ENCODE measurements around the gene WDR53. TPM values are rescaled to one million over a fixed set of nuclear protein-coding genes. Genes with fewer than 3 reads are reported as not detected.
A peak's percentile ranks its signal among the peaks of the same experiment; 100 is the strongest.
"Not testable (repeated sequence)": the region's sequence is repeated elsewhere in the genome, so short reads cannot be mapped to it uniquely, and the experiment has no call there.

The WDR53 gene
- total RNA-seq, 2 donors from 2014 or later: 19.7 to 23.0 TPM

DNA sequence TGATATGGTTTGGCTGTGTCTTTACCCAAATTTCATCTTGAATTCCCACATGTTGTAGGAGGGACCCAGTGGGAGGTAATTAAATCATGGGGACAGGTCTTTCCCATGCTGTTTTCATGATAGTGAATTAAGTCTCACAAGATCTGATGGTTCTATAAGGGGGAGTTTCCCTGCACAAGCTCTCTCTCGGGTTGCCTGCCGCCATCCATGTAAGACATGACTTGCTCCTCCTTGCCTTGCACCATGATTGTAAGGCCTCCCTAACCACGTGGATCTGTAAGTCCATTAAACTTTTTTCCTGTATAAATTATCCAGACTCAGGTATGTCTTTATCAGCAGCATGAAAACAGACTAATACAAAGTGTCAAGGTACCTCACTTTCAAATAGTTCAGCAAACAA is 18.2 kb downstream of the WDR53 start:
- not testable (repeated sequence) for H3K4me3 Mint-ChIP-seq; H3K4me1 Mint-ChIP-seq (ENCODE audit: low read depth in 2 of 2); H3K27me3 Mint-ChIP-seq

DNA sequence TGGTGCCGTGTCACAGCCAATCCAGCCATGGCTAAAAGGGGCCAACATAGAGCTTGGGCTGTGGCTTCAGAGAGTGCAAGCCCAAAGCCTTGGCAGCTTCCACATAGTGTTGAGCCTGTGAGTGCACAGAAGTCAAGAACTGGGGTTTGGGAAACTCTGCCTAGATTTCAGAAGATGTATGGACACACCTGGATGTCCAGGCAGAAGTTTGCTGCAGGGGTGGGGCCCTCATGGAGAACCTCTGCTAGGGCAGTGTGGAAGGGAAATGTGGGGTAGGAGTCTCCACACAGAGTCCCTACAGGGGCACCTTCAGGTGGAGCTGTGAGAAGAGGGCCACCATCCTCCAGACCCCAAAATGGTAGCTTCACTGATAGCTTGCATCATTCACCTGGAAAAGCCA is 19.0 kb downstream of the WDR53 start:
- peaks cover 0 to 12% of the 10 kb centered on the region in 2 donors for H3K27me3 Mint-ChIP-seq
- not testable (repeated sequence) for DNase-seq (ENCODE audit: low spot score); H3K4me1 Mint-ChIP-seq (ENCODE audit: low read depth in 2 of 2); H3K4me3 Mint-ChIP-seq; H3K9me3 Mint-ChIP-seq; ATAC-seq; H3K27ac Mint-ChIP-seq
- peaks cover 13% of the 10 kb centered on the region for H3K36me3 Mint-ChIP-seq

More for the DNA sequence above, 18.2 kb downstream of the WDR53 start:
- not testable (repeated sequence) for H3K9me3 Mint-ChIP-seq; ATAC-seq; H3K27ac Mint-ChIP-seq; DNase-seq (ENCODE audit: low spot score)
- peaks cover 13% of the 10 kb centered on the region for H3K36me3 Mint-ChIP-seq

DNA sequence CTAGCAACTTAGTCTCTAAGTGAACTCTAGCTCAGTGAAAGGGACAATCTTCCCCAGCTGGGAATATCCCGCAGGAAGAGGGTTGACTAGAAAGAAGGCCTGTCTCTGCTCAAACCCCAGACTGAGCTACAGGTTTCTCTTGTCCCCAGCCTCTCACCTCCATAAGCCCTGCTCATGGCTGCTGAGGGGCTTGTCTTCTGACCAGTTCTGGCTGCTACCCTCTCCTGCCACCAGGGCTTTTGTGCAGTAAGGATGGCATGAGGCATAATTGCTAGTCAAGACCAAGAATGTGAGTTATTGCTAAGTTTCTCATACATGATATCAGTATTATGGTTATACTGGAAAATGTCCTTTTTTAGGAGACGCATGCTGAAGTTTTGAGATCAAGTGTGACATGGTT is 21.3 kb downstream of the WDR53 start:
- H3K27ac Mint-ChIP-seq: no peak overlapping the region
- H3K4me3 Mint-ChIP-seq: no peak overlapping the region
- peaks cover 5% of the 10 kb centered on the region for H3K9me3 Mint-ChIP-seq
- H3K4me1 Mint-ChIP-seq (ENCODE audit: low read depth in 2 of 2): no peaks in the 10 kb centered on the region
- peaks cover 13% of the 10 kb centered on the region for H3K36me3 Mint-ChIP-seq
- ATAC-seq: no peak
- H3K27me3 Mint-ChIP-seq: peaks cover 0 to 12% of the 10 kb centered on the region in 2 donors
- no peak for DNase-seq (ENCODE audit: low spot score)

DNA sequence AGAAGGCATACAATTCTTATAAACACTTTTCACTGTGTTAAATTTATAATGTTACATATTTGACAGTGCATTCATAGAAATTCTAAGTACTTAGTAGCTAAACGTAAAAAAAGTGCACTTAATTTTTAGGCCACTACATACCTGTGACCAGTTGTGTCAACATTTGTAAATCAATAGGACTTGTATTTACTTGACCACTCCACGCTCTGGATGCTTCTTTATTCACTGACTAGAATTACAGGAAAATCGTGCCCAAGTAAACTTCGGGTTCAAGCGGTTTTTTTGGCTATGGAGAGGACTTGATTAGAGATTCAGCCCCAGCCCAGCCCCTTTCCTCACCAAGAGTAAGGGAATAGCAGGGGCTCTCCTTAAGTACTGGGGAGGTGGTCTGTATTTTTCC is 21.8 kb downstream of the WDR53 start:
- DNase-seq (ENCODE audit: low spot score) (no peak), ATAC-seq (no peak)
- peaks cover 13% of the 10 kb centered on the region for H3K36me3 Mint-ChIP-seq
- peaks cover 0 to 12% of the 10 kb centered on the region in 2 donors for H3K27me3 Mint-ChIP-seq
- H3K9me3 Mint-ChIP-seq: peaks cover 5% of the 10 kb centered on the region
- no peak overlapping the region for H3K27ac Mint-ChIP-seq
- H3K4me3 Mint-ChIP-seq: no peak overlapping the region
- H3K4me1 Mint-ChIP-seq (ENCODE audit: low read depth in 2 of 2): no peaks in the 10 kb centered on the region

DNA sequence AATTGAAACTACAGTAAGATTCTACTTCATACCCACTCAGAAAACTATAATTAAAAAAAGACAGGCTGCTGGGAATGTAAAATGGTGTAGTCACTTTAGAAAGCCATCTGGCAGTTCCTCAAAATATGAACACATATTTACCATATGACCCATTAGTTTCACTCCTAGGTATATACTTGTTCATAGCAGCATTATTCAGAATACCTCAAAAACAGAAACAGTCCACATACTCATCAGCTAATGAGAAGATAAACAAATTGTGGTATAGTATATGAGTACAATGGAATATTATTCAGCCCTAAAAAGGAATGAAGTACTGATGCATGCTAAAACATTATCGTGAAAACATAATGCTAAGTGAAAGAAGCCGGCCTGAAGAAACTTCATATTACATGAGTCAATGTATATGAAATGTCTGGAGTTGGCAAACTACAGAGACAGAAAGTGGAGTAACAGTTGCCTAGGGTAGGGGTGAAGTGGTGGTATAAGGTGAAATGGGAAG is 23.8 kb downstream of the WDR53 start:
- H3K4me3 Mint-ChIP-seq: no peak overlapping the region
- peaks cover 0 to 12% of the 10 kb centered on the region in 2 donors for H3K27me3 Mint-ChIP-seq
- DNase-seq (ENCODE audit: low spot score): no peak
- H3K9me3 Mint-ChIP-seq: peaks cover 5% of the 10 kb centered on the region
- ATAC-seq: no peak
- no peak overlapping the region for H3K27ac Mint-ChIP-seq
- no peaks in the 10 kb centered on the region for H3K4me1 Mint-ChIP-seq (ENCODE audit: low read depth in 2 of 2)
- H3K36me3 Mint-ChIP-seq: peaks cover 7% of the 10 kb centered on the region

DNA sequence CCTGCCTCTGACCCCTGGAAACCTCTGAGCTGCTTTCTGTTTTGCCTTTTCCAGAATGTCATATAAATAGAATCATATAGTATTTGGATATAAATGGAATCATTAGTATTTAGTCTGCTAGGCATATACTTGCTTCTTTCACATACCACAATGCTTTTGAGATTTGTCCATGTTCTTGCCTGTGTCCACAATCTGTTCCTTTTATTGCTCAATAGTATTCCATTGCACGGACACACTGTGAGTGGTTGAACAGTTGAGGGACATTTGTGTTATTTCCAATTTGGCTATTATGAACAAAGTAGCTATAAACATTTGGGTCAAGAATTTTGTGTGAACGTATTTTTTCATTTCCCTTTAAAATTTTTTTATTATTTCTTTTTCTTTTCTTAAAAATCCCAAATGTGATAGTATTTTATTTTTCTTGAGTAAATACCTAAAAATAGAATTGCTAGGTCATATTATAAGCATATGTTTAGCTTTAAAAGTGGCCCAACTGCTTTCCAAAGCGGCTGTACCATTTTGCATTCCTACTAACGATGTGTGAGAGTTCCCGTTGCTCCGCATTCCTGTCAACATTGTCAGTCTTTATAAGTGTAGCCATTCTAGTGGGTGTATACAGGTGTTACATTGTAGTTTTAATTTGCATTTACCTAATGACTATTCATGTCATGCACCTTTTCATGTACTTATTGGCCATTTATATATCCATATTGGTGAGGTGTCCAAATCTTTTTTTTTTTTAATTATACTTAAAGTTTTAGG is 26.5 kb downstream of the WDR53 start:
- no peak overlapping the region for H3K27ac Mint-ChIP-seq
- no peaks in the 10 kb centered on the region for H3K9me3 Mint-ChIP-seq
- H3K4me1 Mint-ChIP-seq (ENCODE audit: low read depth in 2 of 2): no peaks in the 10 kb centered on the region
- ATAC-seq (no peak), DNase-seq (ENCODE audit: low spot score) (no peak)
- H3K27me3 Mint-ChIP-seq: peaks cover 0 to 5% of the 10 kb centered on the region in 2 donors
- H3K4me3 Mint-ChIP-seq: no peak overlapping the region
- H3K36me3 Mint-ChIP-seq: no peaks in the 10 kb centered on the region

DNA sequence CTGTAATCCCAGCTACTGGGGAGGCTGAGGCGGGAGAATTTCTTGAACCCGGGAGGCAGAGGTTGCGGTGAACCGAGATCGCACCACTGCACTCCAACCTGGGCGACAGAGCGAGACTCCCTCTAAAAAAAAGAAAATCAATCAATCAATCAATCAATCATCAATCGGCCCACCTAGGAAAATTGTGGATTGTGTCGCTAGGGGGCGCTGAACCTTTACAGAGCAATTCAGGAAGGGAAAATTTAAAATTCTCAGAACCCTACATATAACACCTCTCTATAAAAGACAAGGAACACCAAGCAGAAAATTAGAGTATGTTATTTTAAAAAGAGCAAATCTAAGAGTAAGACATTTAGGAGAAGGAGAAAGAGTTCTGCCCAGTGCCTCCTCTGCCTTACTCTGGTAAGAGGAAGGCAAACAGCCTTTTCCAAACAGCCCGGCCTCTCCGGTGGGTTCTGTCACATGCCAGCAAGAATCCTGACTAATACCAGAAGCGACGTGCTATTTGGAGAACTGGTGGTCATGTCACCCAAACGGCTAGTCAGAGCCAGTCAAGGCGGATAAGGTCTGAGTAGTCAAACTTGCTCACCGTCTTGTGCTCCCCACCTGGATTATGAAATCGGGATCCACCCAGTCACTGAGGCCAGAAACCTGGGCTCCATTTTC is 30.9 kb downstream of the WDR53 start:
- Mint-ChIP-seq H3K9me3 (no peaks in the 10 kb centered on the region), H3K27ac (no peak overlapping the region), H3K4me3 (no peak overlapping the region), H3K4me1 (ENCODE audit: low read depth in 2 of 2) (no peaks in the 10 kb centered on the region), H3K27me3 (peaks cover 10 to 14% of the 10 kb centered on the region in 2 donors), H3K36me3 (no peaks in the 10 kb centered on the region)
- DNase-seq (ENCODE audit: low spot score) (peak; percentile 63), ATAC-seq (no peak)

DNA sequence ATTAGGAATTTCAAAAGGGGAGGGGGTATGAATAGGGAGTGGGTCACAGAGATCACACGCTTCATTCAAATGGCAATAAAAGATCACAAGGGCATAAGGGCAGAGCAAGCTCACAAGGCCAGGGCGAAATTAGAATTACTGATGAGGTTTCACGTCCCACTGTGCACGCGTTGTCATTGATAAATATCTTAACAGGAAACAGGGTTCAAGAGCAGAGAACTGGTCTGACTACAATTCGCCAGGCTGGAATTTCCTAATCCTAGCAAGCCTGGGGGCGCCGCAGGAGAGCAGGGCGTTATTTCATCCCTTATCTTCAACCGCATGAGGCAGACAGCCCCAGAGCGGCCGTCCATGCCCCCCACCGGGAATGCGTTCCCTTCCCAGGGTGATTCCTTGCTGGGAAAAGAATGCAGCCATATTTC is 35.1 kb downstream of the WDR53 start:
- Mint-ChIP-seq H3K4me3 (no peak overlapping the region), H3K4me1 (ENCODE audit: low read depth in 2 of 2) (no peaks in the 10 kb centered on the region), H3K27me3 (peaks cover 17 to 21% of the 10 kb centered on the region in 2 donors), H3K9me3 (no peaks in the 10 kb centered on the region), H3K27ac (no peak overlapping the region), H3K36me3 (no peaks in the 10 kb centered on the region)
- DNase-seq (ENCODE audit: low spot score) (no peak), ATAC-seq (no peak)

DNA sequence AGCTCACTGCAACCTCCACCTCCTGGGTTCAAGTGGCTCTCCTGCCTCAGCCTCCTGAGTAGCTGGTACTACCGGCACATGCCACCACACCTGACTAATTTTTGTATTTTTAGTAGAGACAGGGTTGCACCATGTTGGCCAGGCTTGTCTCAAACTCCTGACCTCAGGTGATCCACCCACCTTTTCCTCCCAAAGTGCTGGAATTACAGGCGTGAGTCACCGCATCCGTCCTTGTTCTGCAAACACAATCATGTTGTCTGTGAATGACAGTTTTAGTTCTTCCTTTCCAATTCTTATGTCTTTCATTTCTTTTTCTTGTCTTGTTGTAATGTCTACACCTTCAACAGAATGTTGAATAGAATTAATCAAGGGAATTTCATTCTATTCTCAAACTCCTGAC is 36.9 kb downstream of the WDR53 start:
- no peaks in the 10 kb centered on the region for H3K9me3 Mint-ChIP-seq
- H3K4me1 Mint-ChIP-seq (ENCODE audit: low read depth in 2 of 2): no peaks in the 10 kb centered on the region
- no peak overlapping the region for H3K4me3 Mint-ChIP-seq
- no peaks in the 10 kb centered on the region for H3K36me3 Mint-ChIP-seq
- no peak overlapping the region for H3K27ac Mint-ChIP-seq
- DNase-seq (ENCODE audit: low spot score) (no peak), ATAC-seq (no peak)
- H3K27me3 Mint-ChIP-seq: peaks cover 17 to 21% of the 10 kb centered on the region in 2 donors

DNA sequence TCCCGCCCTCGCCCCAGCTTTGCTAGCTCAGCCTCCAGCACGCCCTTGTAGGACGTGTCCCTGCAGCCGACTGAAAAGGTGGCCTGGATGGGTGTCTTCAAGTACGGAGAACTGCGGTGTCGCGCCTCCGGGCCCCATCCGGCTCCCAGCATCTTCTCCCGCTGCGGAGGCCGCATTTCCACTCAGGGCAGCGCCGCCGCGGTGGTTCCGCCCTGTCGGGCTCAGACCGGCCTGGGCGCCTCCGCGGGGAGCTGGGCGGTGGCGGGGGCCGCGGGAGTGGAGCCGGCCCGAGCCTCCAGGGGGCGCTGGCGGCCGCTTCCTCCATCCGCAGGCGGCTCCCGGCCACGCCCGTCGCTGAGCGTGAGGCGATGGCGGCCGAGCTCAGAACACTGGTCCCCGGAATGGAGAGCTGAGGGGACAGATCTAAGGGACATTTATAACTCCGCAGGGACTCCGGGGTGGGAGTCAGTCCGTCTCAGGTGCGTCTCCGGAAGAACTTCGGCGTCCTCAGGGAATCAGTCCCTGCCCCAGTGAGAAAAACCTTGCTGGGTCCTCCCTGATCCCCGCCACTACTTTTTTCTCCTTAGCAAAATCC is 39.6 kb downstream of the WDR53 start:
- DNase-seq (ENCODE audit: low spot score) (peak; percentile 86), ATAC-seq (peak; percentile 98 to 99)
- Mint-ChIP-seq H3K36me3 (no peaks in the 10 kb centered on the region), H3K4me3 (peak overlapping the region; percentile 72), H3K27me3 (peaks cover 12 to 18% of the 10 kb centered on the region in 2 donors), H3K27ac (no peak overlapping the region), H3K4me1 (ENCODE audit: low read depth in 2 of 2) (no peaks in the 10 kb centered on the region), H3K9me3 (no peaks in the 10 kb centered on the region)

DNA sequence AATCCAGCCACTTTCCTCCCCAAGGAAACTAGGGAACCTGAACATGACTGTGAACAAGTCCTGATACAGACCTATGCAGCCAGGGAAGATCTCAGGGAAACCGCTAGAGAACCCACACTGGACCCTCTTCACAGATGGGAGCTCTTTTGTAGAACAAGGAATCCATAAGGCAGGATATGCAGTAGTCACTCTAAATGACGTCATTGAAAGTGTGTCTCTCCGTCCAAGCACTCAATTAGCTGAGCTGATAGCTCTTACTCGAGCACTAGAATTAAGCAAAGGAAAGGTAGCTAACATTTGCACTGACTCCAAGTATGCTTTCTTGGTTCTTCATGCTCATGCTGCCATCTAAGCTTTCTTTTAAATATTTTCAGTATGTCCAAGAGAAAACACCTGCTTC is 43.2 kb downstream of the WDR53 start:
- H3K27ac Mint-ChIP-seq: no peak overlapping the region

DNA sequence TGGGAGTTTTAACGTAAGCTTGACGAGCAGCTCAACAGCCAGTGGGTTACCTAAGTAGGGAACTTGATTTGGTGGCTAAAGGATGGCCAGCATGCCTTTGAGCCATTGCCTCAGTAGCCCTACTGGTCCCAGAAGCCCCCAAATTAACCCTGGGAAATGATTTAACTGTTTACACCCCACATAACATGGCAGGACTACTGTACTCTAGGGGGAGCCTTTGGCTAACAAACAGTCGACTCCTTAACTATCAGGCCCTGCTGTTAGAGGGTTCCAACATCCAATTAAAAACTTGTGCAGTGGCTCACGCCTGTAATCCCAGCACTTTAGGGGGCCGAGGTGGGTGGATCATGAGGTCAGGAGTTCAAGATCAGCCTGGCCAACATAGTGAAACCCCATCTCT is 43.8 kb downstream of the WDR53 start:
- Mint-ChIP-seq H3K9me3 (peaks cover 15% of the 10 kb centered on the region), H3K4me3 (no peak overlapping the region), H3K27me3 (no peaks in the 10 kb centered on the region), H3K27ac (no peak overlapping the region), H3K36me3 (peaks cover 19% of the 10 kb centered on the region), H3K4me1 (ENCODE audit: low read depth in 2 of 2) (no peaks in the 10 kb centered on the region)
- no peak for DNase-seq (ENCODE audit: low spot score)
- ATAC-seq: no peak

More for the DNA sequence above, 43.2 kb downstream of the WDR53 start:
- Mint-ChIP-seq H3K4me3 (no peak overlapping the region), H3K4me1 (ENCODE audit: low read depth in 2 of 2) (no peaks in the 10 kb centered on the region), H3K36me3 (peaks cover 13% of the 10 kb centered on the region), H3K27me3 (no peaks in the 10 kb centered on the region), H3K9me3 (peaks cover 13% of the 10 kb centered on the region)
- DNase-seq (ENCODE audit: low spot score): no peak
- ATAC-seq: no peak

DNA sequence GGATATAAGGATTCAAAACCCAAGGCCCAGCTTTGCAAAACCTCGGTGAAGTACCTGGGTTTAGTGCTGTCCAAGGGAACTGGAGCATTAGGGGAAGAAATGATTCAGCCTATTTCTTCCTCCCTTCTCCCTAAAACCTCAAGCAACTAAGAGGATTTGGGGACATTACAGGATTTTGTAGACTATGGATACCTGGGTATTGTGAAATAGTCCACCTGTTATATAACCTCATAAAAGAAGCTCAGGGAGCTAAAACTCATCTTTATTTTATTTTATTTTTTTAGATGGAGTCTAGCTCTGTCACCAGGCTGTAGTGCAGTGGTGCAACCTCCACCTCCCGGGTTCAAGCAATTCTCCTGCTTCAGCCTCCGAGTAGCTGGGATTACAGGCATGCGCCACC is 44.5 kb downstream of the WDR53 start:
- Mint-ChIP-seq H3K9me3 (peaks cover 15% of the 10 kb centered on the region), H3K4me3 (no peak overlapping the region), H3K27me3 (no peaks in the 10 kb centered on the region), H3K27ac (no peak overlapping the region), H3K36me3 (peaks cover 26% of the 10 kb centered on the region), H3K4me1 (ENCODE audit: low read depth in 2 of 2) (no peaks in the 10 kb centered on the region)
- DNase-seq (ENCODE audit: low spot score) (no peak), ATAC-seq (no peak)

DNA sequence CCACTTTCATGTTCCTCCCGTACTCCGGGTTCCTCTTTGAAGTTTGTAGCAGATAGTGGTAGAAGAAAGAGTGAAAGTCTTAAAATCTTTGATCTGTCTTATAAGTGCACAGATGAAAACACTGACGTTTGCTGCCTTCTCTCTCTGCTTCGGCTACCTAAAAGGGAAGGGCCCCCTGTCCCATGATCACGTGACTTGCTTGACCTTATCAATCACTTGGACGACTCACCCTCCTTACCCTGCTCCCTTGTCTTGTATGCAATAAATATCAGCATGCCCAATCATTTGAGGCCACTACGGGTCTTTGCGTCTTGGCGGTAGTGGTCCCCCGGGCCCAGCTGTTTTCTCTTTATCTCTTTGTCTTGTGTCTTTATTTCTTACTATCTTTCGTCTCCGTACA is 47.1 kb downstream of the WDR53 start:
- not testable (repeated sequence) for ATAC-seq; H3K4me3 Mint-ChIP-seq; H3K4me1 Mint-ChIP-seq (ENCODE audit: low read depth in 2 of 2); H3K27ac Mint-ChIP-seq; H3K27me3 Mint-ChIP-seq; DNase-seq (ENCODE audit: low spot score)
- peaks cover 32% of the 10 kb centered on the region for H3K36me3 Mint-ChIP-seq
- peaks cover 15% of the 10 kb centered on the region for H3K9me3 Mint-ChIP-seq
